Stimulated activated naive CD4-positive, alpha-beta T cell treated with Interleukin-2 at 50 U/mL for 16 hours (primary cell): Measurements from ENCODE around the gene KBTBD12.

ENCODE experiments used
- DNase-seq: peaks from one replicate; lab custom pipeline; 2025; lab: John Stamatoyannopoulos, UW

The KBTBD12 gene

DNA sequence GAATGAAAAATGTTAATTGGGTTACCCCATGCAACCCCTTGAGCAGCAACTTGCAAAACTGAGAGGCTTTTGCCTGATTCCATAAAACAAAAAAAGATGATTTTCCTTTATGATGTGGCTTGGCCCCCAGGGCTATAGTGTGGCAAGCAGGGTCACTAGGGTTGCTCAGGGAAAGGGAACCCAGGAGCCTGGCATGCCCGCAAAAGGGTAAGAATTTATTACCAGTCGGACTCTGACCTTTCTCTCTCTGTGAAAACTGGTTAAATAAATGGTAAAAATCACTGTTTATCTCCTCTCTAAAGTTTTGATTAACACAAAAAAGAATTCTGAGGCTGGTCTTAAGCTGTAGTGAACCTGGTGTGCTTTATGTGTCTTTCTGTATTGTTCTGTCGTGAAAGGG, 99.5 kb downstream of the KBTBD12 start:
- DNase-seq = no peak

DNA sequence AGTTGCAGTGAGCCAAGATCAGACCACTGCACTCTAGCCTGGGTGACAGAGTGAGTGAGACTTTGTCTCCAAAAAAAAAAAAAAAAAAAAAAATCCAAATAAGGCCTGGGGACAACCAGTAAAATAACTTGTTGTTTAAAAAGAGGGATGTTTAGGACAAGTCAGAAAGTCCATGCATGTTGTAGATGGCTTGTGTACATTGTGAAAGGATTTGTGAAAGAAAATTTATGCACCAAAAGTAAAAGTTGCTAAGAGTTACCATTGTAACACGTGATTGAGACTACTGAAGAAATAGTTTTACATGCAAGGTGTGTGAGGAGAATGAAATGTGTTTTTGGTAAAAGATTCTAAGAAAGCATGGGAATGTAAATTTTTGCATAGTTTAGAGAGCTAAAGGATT, 101.5 kb downstream of the KBTBD12 start:
- DNase-seq = no peak

DNA sequence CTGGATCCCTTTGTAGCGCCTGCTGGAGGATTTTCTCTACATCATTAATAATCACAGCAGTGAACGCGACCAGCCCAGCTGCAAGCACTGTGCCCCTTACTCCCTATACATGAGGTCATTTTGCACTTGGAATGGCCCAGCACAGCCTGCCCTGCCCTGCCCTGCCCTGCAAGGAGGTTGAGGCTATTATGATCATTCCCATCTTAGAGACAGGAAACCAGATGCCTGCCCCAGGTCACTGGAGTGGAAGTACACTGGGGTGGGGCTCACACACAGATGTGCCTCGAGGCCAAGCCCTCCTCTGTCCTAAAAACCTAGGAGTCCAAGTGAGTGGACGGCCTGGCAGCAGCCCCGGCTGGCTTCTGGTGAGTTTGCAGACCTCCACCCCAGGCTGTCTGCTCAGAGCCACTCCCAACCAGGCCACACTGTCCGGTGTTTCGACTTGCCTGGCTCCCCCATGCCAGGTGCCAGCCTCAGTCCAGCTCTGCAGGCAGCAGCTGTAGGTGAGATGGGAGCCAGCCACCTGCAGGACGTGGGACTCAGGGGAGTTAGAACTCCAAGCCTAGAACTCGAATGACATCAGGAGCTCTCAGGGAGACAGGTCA, 106.8 kb downstream of the KBTBD12 start:
- no peak for DNase-seq

GRCh38 chr3:128033102-128033501, 118.1 kb downstream of the KBTBD12 start:
- DNase-seq = no peak

DNA sequence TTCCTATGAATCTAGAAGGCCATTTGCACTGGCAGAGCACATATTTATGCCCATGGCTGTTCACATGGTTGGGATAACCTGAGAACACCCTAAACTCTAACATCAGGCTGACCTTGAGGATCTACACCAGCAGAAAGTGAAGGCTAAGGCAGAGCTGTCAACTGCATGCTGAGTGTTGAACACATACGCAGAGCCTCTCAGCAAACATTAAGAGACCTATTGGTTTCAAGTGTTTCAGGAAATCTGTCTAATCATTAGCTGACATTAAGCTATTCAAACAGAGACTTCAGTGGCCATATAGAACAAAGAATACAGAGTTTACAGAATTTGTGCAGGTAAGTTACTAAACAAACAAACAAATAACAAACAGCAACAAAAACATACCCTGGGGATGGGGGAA, 121.1 kb downstream of the KBTBD12 start:
- no peak for DNase-seq
